ENCODE results near the gene MRGPRE. TPM values are rescaled to one million over a fixed set of nuclear protein-coding genes. Genes with fewer than 3 reads are reported as not detected.

Gene MRGPRE
- total and polyA plus RNA-seq, 10 donors = 0.41 to 1.9 (median 1.2) TPM; not detected in 6

DNA sequence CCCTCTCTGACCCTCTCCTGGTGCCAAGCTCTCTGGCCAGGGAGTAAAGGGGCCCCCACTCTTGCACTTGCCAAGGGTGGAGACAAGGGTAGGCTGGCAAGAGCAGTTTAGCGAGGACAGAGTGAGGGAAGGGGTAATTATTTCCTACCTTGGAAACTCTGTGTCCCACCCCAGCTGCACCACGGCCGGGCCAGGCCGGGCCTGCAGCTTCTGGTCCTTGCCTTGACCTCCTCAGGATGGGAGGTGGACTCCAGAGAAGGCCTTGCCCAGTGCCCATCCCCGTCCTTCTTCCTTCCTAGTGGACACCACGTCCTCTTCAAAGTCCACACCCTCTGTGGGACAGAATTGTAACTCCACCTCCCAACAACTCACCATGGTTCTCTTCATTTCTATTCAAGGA is 48.7 kb downstream of the MRGPRE start:
- intact Hi-C loops (cut with DNase I; ENCODE audit: low total_unique reads) = no loop called here
- Histone ChIP-seq H3K36me3 (no peaks in the 10 kb centered on the region), H3K27me3 (replicated peaks in 1 of 7) (no peaks in the 10 kb centered on the region), H3K27ac (peak overlapping the region in 5 of 8 donors; percentile 11 to 64 (median 36)), H3K4me3 (no peak overlapping the region), H3K4me1 (peaks cover 0 to 22% (median 0%) of the 10 kb centered on the region in 6 donors), H3K9me3 (no peaks in the 10 kb centered on the region)
- DNase-seq = peak; percentile 78
- WGBS, 5 donors = 64 to 81% (median 72%) methylated on average over 6 of the region's 6 CpGs
- TF ChIP-seq POLR2AphosphoS5 (IDR thresholded peaks at IDR 0.05) = peak; percentile 29 to 69 (median 57)
- TF ChIP-seq POLR2A (IDR thresholded peaks at IDR 0.05) = no peak
- TF ChIP-seq, protein P1, sequence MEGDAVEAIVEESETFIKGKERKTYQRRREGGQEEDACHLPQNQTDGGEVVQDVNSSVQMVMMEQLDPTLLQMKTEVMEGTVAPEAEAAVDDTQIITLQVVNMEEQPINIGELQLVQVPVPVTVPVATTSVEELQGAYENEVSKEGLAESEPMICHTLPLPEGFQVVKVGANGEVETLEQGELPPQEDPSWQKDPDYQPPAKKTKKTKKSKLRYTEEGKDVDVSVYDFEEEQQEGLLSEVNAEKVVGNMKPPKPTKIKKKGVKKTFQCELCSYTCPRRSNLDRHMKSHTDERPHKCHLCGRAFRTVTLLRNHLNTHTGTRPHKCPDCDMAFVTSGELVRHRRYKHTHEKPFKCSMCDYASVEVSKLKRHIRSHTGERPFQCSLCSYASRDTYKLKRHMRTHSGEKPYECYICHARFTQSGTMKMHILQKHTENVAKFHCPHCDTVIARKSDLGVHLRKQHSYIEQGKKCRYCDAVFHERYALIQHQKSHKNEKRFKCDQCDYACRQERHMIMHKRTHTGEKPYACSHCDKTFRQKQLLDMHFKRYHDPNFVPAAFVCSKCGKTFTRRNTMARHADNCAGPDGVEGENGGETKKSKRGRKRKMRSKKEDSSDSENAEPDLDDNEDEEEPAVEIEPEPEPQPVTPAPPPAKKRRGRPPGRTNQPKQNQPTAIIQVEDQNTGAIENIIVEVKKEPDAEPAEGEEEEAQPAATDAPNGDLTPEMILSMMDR (IDR thresholded peaks at IDR 0.05 in 8 of 11, conservative IDR thresholded peaks at IDR 0.05 in 3 of 11) = peak in 1 of 11 experiments; percentile 9

DNA sequence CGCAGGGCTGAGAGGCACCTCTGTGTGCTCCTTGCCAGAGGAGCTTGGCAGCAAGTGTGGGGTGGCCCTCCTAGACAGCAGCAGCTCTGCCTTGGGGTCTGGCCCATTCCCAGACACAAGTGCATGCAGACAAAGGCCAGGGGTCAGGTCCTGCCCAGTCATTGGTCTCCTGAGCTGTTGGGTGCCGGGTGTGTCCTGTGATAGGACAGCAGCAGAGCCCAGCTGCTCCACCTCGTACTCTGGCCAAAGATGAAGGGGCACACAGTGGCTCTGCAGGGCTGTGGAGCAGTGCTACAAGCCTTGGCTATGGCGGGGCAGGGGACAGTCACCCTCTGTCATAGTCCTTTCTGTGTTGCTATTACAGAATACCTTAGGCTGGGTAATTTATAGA is 49.8 kb downstream of the MRGPRE start:
- Histone ChIP-seq H3K27ac (peak overlapping the region in 4 of 8 donors; percentile 23 to 64 (median 48)), H3K4me3 (no peak overlapping the region), H3K27me3 (replicated peaks in 1 of 7) (no peaks in the 10 kb centered on the region), H3K4me1 (peaks cover 0 to 22% (median 0%) of the 10 kb centered on the region in 6 donors), H3K9me3 (peaks cover 0 to under 1% (median 0%) of the 10 kb centered on the region in 8 donors), H3K36me3 (no peaks in the 10 kb centered on the region)
- DNase-seq = peak; percentile 61
- WGBS, 5 donors = 64 to 89% (median 78%) methylated on average over 4 of the region's 4 CpGs
- intact Hi-C loops (cut with DNase I; ENCODE audit: low total_unique reads) = no loop called here
- TF ChIP-seq POLR2AphosphoS5 (IDR thresholded peaks at IDR 0.05) (peak in 1 of 3 donors; percentile 41), POLR2A (IDR thresholded peaks at IDR 0.05) (no peak)

DNA sequence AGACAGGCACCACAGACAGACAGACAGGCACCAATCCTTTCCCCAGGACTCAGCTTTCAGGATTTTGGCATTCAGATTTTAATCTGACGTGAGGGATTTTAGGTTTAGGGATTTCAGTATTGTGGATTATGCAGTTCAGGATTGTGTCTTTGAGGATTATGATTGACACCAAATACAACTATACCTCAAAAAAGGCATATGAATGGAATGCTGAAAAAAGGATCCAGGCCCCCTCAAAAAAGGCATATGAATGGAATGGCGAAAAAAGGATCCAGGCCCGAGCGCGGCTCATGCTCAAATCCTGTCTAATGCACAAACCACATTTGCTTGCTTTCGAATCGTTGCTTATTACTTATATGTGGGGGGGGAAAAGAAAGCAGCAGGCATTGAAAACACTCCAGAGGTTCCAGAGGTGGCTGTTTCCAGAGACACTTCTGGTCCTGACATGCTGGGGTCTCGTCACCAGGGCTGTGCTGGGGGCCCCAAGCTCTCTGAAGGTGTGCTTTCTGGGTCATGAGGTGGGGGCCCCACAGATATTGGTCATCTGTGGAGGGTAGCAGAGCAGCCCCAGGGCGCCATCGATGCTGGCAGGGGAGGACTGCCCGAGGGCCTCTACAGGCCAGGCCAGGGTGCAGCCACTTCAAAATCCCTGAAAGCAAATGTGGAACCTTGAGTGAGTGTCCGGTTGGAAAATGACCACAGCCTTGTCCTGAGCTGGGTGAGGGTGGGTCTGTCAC is 50.3 kb downstream of the MRGPRE start:
- Histone ChIP-seq H3K27me3 (replicated peaks in 1 of 7) (no peaks in the 10 kb centered on the region), H3K9me3 (peaks cover 0 to 6% (median 3%) of the 10 kb centered on the region in 8 donors), H3K4me3 (no peak overlapping the region), H3K4me1 (peaks cover 0 to 22% (median 0%) of the 10 kb centered on the region in 6 donors), H3K27ac (peak overlapping the region in 4 of 8 donors; percentile 23 to 64 (median 48)), H3K36me3 (no peaks in the 10 kb centered on the region)
- WGBS, 5 donors = 75 to 93% (median 86%) methylated on average over 12 of the region's 12 CpGs
- TF ChIP-seq POLR2AphosphoS5 (IDR thresholded peaks at IDR 0.05) = no peak
- TF ChIP-seq, protein P1 (IDR thresholded peaks at IDR 0.05 in 8 of 11, conservative IDR thresholded peaks at IDR 0.05 in 3 of 11) = no peak
- no peak for TF ChIP-seq POLR2A (IDR thresholded peaks at IDR 0.05)
- DNase-seq = peak; percentile 61
- intact Hi-C loops (cut with DNase I; ENCODE audit: low total_unique reads) = no loop called here

DNA sequence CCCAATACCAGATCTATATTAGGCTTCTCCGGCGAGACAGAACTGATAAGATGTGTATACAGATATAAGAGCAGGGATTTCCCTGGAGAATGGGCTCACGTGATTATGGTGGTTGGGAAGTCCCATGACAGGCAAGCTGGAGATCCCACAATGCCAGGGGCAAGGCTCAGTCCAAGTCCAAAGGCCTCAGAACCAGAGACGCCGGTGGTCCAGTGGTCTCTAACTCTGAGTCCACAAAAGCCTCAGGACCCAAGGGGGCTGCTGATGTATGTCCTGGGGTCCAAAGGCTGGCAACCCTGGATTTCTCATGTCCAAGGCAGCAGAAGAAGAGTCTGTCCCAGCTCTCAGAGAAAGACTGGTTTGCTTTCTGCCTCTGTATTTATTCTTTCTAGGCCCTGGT is 51.3 kb downstream of the MRGPRE start:
- TF ChIP-seq POLR2AphosphoS5 (IDR thresholded peaks at IDR 0.05) (no peak), POLR2A (IDR thresholded peaks at IDR 0.05) (no peak)
- TF ChIP-seq, protein P1 (IDR thresholded peaks at IDR 0.05 in 8 of 11, conservative IDR thresholded peaks at IDR 0.05 in 3 of 11) = no peak
- H3K4me1 ChIP-seq = peaks cover 0 to 22% (median 0%) of the 10 kb centered on the region in 6 donors
- WGBS, 5 donors = 82 to 94% (median 86%) methylated on average over 5 of the region's 5 CpGs
- no peaks in the 10 kb centered on the region for H3K27me3 ChIP-seq (replicated peaks in 1 of 7)
- no peaks in the 10 kb centered on the region for H3K36me3 ChIP-seq
- peak; percentile 55 for DNase-seq
- peaks cover 0 to 16% (median 13%) of the 10 kb centered on the region in 8 donors for H3K9me3 ChIP-seq
- intact Hi-C loops (cut with DNase I; ENCODE audit: low total_unique reads) = no loop called here
- H3K4me3 ChIP-seq = no peak overlapping the region
- no peak overlapping the region for H3K27ac ChIP-seq

All from spleen (tissue), 11 donors.